Suppressor macrophage (primary cell): Measurements from ENCODE around the gene COQ7.

Experiments
- DNase-seq, 4 experiments: peaks; one replicate each; pipeline ENCODE4 v3.0.0-alpha.2; 2020 to 2022

The COQ7 gene

GRCh38 chr16:19113577-19114358 is 46.4 kb downstream of the COQ7 start, which contains the start of gene ITPRIPL2:
ITPRIPL2 (plus strand) TSS chr16:19113964; CDS start chr16:19114462, 498 bp downstream.
- peak; percentile 89 to 97 (median 94) for DNase-seq

DNA sequence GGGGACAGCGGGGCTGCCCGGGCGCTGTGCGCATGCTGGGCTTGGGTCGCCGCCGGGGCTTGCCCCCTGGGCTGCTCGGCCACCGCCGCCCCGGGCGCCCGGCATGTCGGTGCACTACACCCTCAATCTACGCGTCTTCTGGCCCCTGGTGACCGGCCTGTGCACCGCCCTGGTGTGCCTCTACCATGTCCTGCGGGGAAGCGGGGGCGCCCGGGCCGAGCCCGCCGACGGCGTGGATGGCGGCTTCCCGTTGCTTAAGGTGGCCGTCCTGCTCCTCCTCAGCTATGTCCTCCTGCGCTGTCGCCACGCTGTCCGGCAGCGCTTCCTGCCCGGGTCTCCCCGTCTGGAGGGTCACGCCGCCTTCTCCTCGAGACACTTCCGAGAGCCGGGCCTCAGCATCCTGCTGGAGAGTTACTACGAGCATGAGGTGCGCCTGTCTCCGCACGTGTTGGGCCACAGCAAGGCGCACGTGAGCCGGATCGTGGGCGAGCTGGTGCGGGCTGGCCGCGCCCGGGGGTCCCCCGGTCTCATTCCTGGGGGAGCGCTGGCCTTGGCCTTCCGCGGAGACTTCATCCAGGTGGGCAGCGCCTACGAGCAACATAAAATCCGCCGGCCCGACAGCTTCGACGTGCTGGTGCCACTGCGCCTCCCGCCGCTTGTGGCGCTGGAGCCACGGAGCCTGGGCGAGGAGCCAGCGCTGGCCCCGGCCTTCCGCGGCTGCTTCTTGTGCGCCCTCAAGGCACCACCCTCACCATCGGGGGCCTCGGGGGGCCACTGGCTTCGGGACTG is 47.1 kb downstream of the COQ7 start:
- peak; percentile 28 to 69 (median 51) for DNase-seq

DNA sequence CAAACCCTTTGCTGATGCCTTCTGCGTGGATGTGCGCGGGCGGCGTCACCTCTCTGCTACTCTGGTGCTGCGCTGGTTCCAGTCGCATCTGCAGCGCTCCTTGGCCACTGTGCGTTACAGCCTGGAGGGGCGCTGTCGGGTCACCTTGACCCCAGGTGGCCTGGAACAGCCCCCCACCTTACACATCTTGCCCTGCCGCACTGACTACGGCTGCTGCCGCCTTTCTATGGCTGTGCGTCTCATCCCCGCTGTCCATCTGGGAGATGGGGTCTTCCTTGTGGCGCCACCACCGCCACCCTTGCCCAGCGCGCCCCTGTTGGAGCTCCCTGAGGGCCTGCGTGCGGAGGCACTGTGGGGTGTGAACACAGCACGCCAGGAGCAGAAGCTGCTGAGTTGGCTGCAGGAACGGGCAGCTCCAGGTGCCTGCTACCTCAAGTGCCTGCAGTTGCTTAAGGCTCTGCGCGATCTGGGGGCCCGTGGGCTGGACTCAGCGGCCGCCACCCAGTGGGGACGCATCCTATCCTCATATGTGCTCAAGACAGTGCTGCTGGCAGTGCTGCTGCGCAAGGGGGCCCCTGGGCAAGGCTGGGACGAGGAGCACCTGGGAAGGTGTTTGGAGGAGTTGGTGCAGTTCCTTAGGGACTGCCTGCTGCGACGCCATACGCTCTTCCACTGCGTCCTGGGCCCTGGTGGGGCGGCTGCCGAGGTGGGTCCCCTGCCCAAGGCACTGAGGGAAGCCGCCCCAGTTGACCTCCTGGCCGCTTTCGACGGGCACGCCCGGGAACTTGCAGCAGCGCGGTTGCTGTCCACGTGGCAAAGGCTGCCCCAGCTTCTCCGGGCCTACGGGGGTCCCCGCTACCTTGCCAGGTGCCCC is 48.0 kb downstream of the COQ7 start:
- DNase-seq: no peak

DNA sequence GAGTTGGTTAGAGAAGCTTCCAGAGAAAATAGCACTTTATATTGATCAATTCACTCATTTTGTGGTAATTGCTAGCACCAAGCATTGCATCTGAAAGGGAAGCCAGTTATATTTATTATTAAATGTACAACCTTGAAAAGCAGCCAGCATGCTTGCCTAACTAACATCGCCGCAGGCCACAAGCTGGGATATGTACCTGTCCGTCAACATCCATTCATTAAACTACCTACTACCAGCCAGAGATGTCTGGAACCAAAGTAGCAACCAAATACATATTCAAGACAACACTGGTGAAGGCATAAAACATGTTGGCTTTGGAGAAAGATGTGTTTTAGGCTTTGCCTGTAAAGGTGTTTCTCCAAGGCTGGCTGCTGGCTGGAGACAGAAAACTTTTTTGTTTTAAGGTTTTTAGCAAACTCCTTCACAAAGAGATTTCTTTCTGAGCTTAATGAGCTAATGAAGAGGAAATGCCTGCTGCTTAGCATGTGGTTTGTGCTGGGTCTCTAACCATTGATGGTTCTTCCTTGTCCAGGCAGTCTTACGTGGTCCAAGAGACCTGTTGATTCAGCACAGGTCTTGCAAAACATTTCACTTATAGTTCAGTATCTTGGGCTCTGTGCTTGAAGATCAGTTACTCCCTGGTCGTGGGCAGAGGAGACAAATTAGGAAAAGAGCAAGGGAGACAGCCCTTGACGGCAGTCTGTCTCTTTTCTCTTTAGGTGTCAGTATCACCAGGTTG is 49.5 kb downstream of the COQ7 start:
- DNase-seq: peak; percentile 52 to 72 (median 64)

GRCh38 chr16:19118938-19119431 is 51.6 kb downstream of the COQ7 start:
- DNase-seq: peak; percentile 83 to 93 (median 90)

DNA sequence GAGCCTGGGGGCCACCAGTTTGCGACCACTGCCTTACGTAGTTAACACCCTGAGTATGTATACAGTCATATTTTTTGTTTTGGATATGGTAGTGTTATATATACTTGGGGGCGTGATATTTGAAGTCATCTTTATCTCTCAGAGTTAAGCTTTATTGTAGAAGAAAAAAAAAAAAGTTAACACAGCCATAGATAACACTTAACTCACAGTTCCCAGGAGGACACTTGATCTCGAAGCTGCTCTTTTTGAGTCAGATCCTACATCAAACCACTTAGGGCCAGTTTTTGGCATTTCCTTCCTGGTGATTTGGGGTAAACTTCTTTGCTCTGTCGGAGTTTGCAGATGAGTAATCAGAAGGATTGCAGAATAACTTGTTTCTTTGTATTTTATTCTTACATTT is 52.1 kb downstream of the COQ7 start:
- DNase-seq: peak in 1 of 4 experiments; percentile 42

- no peak for DNase-seq
Observed at GRCh38 chr16:19123535-19124178, 56.2 kb downstream of the COQ7 start.

DNA sequence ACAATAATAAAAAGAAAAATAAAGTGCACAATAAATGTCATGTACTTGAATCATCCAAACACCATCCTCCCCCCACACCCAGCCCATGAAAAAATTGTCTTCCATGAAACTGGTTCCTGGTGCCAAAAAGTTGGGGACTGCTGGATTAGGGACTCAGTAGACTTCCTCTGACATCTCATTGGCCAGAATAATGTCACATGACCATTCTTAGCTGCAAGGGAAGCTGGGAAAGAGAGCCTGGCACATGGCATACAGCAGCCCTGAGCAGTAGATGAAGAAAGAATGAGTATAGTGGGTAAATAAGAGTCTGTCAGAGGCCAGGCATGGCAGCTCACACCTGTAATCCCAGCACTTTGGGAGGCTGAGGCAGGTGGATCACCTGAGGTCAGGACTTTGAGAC is 58.9 kb downstream of the COQ7 start:
- no peak for DNase-seq

DNA sequence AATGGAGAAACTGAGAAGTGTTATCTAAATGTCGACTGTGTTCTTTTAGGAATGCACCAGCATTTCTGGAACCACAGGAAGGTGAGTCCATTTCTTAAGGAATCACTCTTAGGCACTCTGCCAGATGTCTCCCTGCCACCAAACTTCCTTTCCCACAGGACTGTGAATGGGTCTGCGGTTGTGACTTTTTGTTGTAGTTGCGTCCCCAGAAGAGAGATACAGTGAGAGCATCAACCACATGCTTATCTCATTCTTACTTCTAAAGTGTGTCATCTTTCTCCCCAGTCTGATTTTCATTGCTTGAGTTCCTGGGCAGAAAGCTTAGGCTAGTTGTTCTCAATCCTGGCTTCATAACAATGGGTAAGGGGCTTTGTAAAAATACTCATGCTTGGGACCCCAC is 59.8 kb downstream of the COQ7 start:
- DNase-seq: no peak

DNA sequence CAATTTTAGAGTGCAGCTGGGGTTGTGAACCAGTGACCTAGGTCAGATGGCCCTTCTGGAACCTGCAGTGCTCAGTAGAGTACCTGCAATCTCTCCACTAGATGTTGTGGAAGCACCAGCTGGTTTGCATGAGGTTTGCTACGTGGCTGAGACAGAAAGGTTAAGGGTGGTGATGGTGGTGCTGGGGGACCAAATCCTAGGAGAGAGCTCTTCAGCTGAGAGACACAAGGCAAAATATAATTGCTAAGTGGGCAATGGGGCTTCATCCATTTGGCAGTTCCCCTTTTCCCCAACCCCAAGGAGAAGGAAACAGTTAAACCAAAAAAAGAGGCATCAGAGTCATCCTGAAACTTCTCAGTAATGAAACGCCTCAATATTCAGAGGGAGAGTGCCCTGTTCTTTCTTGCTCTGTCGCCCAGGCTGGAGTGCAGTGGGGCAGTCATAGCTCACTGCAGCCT is 60.3 kb downstream of the COQ7 start:
- DNase-seq: peak; percentile 27 to 63 (median 45)

DNA sequence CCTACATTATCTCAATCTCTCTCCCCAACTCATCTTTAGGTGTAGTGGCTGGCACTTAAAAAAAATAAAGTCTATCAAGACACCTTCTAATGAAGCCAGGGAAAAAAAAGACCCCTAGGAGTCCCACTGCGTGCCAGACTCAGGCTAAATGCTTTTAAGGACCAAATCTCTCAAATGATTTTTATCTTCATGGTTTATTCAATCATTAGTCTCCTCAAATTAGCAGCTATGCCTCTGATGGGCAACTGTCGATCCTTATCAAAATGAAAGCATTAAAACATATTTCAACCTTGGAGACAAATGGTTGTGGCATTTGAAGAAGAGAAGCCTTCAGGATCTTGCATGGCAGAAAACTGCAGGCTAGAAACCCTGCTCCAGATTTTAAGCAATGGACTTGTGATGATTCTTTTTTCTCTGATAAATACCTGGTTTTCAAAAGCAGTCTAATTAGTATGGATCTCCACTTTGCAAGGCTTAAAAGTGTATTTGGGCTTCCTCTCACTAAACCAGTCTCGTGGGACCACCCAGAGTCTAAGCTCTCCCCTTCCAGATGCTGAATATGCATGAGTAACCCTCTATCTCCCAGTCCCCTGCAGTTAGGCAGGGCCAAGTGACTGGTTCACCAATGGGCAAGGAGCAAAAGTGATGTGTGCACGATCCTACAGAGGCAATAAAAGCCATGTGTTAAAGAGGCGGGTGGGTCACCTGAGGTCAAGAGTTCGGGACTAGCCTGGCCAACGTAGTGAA is 61.2 kb downstream of the COQ7 start:
- no peak for DNase-seq
